Activated CD4-positive, CD25-positive, alpha-beta regulatory T cell treated with anti-CD3 and anti-CD28 coated beads, Interleukin-2, amount 50 U/mL, for 24 hours (primary cell): ENCODE measurements around the gene RELN.
"Not testable (repeated sequence)": the region's sequence is repeated elsewhere in the genome, so short reads cannot be mapped to it uniquely, and the experiment has no call there.

ENCODE experiments used
- ATAC-seq, 2 donors: fragments of 150-1000 bp; cut with Tn5 transposase; one replicate each; pipeline ENCODE4 v1.10.0; 2021; ENCODE audit warnings: mild to moderate bottlenecking in 1 of 2, moderate library complexity in 1 of 2

RELN gene

DNA sequence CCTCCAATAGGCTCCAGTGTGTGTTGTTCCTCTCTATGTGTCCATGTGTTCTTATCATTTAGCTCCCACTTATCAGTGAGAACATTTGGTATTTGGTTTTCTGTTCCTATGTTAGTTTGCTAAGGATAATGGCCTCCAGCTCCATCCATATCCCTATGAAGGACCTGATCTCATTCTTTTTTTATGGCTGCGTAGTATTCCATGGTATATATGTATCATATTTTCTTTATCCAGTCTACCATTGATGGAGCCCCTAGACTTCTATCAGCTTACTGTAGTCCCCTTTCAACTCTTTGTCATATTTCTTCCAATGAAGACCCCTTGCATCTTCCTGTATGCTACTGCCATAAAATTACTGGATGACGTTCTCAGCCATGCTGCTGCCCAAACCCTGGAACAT lies 208.9 kb downstream of the RELN start:
- not testable (repeated sequence) for ATAC-seq

DNA sequence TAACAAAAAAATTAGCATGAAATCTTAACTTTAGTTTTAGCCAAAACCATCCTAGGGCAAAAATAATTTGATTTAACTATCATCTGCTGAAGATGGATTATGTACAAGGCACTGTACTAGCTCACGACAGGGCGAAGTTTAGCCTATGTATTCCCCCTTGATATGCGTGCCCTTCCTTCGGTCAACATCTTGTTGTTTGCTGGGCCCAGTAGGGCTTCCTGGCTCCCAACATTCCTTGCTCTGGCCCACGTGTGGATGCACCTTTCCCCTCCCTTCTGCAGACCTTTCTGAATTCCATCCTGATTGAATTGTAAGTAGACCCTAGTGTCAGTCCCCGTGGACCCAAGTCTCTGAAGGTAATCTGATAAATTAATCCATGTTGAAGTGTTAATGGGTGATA lies 212.0 kb downstream of the RELN start:
- ATAC-seq = no peak

DNA sequence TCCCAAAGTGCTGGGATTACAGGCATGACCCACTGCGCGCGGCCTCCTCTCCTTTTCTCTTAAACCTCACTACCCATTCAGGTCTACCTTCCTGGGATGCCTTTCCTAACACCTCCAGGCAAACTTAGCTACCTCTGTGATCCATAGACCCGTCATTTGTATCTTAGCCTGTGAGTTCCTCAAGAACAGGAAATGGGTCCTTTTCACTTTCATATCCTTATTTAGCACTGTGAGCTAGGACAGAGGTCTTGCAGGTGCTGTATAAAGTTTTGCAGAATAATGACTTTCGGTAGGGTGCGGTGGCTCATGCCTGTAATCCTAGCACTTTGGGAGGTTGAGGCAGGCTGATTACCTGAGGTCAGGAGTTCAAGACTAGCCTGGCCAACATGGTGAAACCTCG lies 215.7 kb downstream of the RELN start:
- ATAC-seq = no peak

GRCh38 chr7:103772171-103772773 lies 217.2 kb downstream of the RELN start:
- no peak for ATAC-seq

DNA sequence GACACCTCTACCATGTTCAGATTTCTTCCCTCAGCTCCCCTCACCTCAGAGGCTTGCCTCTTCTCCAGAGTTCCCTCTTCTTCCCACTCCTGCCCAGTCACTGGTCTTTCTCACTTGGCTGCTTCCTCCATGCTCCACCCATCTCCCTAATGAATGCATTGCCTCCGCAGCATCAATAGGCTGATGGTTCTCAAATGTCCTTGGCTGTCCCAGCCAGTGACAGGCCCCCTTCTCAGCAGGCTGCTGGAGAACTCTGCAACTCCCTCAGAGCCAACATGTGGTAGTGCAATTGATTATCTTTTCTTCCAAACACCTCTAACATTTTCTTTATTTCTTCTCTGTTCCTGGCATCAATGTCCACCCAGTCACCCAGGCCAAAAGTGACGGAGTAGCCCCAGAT lies 218.2 kb downstream of the RELN start:
- ATAC-seq = no peak

DNA sequence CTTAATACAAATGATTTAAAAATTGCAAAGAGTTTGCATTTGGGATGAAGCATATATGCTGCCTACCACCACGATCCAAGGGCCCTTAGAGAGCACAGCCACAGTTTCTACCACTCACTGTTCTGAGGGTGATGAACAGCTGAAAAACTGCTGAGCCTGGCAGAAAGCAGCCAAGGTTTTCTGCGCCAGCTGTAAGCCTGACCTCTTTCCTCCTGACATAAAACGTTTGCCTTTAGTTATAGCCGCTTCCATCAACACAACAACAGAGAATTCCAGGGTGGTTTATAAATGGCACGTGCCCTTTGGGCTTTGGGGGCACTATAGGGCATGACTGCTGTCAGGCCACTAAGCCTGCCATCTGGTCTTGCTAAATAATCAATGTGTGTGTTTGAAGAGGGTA lies 222.8 kb downstream of the RELN start:
- ATAC-seq = no peak

GRCh38 chr7:103765901-103766300 lies 223.6 kb downstream of the RELN start:
- ATAC-seq = no peak

DNA sequence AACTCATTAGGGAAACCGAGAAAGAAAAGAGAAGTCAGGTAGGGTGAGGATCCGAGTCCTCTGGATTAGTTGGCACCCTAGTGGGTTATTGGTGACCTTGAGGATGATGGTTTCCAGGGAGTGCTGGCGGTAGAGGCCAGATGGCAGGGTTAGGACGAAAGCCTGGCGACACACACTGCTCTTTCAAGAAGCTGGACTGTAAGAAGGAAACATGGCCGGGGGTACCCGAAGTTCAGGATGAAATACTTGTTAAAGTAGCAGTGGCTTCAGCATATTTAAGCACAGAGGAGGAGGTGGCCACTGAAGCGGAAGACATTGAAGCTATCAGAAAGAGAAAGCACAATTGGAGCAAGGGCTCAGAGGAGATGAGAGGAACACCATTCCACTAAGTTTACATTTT lies 224.6 kb downstream of the RELN start:
- ATAC-seq = no peak

DNA sequence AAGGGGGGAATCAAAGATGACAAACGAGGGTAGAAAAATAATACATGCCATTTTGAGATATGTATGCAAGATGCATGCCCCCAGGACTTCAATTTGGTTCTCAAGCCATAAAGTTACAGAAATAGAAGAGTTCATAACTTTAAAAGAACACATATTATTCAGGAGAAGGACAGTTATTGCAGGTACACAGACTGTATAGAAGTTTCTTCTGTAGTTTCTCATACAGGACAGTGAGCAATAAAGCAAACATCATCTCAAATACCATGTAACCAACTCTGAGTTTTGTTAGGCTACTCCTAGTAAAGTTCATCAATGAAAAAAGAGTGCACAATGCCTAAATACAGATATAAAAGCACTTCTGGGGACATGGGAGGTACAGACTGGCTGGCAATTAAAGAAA lies 226.6 kb downstream of the RELN start:
- ATAC-seq = no peak

DNA sequence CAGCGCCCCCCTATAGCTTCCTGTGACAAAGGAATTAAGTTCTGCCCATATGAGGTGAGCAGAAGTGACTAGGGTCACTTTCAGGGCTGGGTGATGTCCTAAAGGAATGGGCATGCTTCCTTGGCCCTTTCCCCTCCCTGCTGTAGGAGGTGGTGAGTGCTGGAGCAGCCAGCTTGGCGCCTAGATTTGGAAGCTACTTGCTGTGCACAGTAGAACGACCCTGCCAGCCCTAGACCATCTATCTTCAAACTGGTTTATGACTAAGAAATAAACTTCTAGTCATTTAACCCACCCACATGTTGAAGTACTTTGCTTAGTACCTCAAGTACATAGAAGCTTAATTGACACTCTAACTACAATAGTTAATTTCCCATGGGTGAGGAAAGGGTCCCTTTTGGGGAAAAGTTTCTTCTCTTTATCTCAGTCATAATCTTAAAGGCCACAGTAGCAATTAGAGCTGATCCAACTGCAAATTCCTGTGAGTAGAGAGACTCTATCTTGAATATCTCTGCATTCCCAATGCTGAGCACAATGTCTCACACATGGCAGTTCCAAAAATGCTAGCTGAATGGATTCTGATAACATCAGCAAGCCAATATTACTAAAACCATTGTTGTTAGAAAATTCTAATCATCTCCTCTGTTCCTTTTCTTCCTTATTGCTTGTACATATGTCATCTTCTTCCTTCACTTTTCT lies 227.2 kb downstream of the RELN start:
- ATAC-seq = no peak

DNA sequence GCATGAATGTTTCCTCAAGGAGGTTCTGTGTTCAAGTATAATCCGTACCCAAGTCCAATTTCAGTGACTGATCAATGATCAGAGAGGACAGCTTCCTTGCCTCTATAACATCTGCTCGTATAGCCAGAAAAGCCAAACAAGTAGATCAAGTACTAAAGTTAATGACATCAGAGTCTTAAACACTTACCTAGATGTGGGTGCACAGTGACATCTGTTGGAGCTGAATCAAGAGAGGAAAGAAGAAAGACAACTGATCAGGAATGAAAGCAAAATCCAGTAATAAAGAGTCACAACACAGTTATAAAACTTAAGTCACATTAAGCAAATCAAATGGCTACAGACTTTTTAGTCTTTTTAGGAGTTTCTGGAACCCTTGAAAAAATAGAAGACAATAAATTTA lies 236.5 kb downstream of the RELN start:
- ATAC-seq = no peak

- no peak for ATAC-seq
Measured at GRCh38 chr7:103751311-103751880, 238.1 kb downstream of the RELN start.

- ATAC-seq = no peak
Measured at GRCh38 chr7:103748680-103749079, 240.8 kb downstream of the RELN start.

DNA sequence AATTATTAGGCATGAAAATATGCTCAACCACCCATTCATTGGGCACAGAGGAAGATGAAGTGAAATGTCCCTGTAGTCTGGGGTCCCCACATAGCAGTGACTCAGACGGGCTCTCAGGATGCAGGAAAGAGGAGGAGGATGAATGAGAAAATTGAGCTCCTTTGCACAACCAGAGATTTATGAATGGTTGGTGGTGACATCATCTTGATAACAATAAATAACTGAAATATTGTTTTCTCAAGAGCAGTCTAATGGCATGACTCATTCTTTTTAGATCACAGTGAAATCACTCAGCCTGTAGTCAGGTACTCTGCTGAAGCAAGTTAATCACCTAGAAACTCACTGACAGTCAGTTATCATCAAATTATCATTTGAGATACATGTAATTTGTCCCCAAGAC lies 254.1 kb downstream of the RELN start:
- no peak for ATAC-seq

GRCh38 chr7:103731169-103731568 lies 258.3 kb downstream of the RELN start:
- ATAC-seq = no peak

GRCh38 chr7:103729026-103729425 lies 260.4 kb downstream of the RELN start:
- no peak for ATAC-seq

GRCh38 chr7:103727982-103728610 lies 261.4 kb downstream of the RELN start:
- no peak for ATAC-seq

DNA sequence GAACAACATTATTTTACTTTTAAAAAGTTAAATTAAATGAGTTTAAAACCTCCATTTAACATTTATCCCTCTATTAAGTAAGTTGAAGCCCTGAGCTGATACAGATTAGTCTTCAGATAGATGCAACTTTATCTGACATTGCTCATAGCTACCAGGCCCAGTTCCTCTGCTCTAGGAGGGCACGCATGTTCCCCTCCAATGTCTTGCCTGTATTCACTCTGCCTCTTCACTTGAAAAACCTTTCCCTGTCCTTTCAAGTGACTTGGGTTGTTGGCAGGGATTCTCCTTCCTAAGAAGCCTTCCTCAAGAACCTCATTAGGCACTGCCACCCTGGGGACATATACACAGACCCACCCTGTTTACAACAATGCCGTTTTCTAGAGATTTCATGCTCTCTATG lies 270.4 kb downstream of the RELN start:
- no peak for ATAC-seq

GRCh38 chr7:103718482-103719061 lies 270.9 kb downstream of the RELN start:
- ATAC-seq = no peak

- no peak for ATAC-seq
Measured at GRCh38 chr7:103717574-103717973, 271.9 kb downstream of the RELN start.

- no peak for ATAC-seq
Measured at GRCh38 chr7:103715376-103716120, 273.9 kb downstream of the RELN start.

GRCh38 chr7:103714376-103714927 lies 275.0 kb downstream of the RELN start:
- ATAC-seq = no peak
